IMR-90 (cell line): ENCODE measurements around the gene C5orf63. TPM values are rescaled to one million over a fixed set of nuclear protein-coding genes. Genes with fewer than 3 reads are reported as not detected.
A peak's percentile ranks its signal among the peaks of the same experiment; 100 is the strongest.

Source experiments
- ATAC-seq: fragments of 200-7000 bp; cut with Tn5 transposase; 2 replicates; pipeline ENCODE4 v1.9.1; 2020; ENCODE audit warnings: low read depth, mild to moderate bottlenecking, moderate library complexity
- BruUV-seq: library from RNA; stranded (reverse); fragments of 400-500 nt; replicated peaks from 2 replicates; lab custom pipeline; 2021; lab: Mats Ljungman, UMichigan
- CTCF ChIA-PET: fragments of 300-600 bp; formaldehyde crosslinking; extraction: SDS; loops from one replicate; lab custom pipeline; 2021; ENCODE audit warnings: antibody characterized with exemption; lab: Yijun Ruan, JAX
- POLR2A ChIA-PET: fragments of 300-600 bp; sonication (Branson Sonifier 250); formaldehyde crosslinking; loops from one replicate; lab custom pipeline; 2022; ENCODE audit warnings: antibody characterized with exemption; ENCODE audit not compliant: unreplicated experiment; lab: Charles Lee
- DNase-seq: peaks from one replicate; pipeline ENCODE4 v3.0.0; 2013
- H2AFZ ChIP-seq: replicated peaks from 2 replicates; pipeline ENCODE3; 2013; ENCODE audit warnings: low read length, mild to moderate bottlenecking; ENCODE audit not compliant: poor library complexity
- H2AK5ac ChIP-seq: 2 replicates; pipeline ENCODE4 v1.6.1; 2013; ENCODE audit warnings: low read depth, low read length, inconsistent platforms
- H2AK9ac ChIP-seq: replicated peaks from 2 replicates; pipeline ENCODE3; 2013; ENCODE audit warnings: mild to moderate bottlenecking, low read depth, low read length, moderate library complexity; ENCODE audit not compliant: poor library complexity
- H2BK120ac ChIP-seq: 2 replicates; pipeline ENCODE4 v1.6.1; 2013; ENCODE audit warnings: low read depth, low read length, inconsistent platforms
- H2BK15ac ChIP-seq: 3 replicates; pipeline ENCODE4 v1.6.1; 2013; ENCODE audit warnings: low read depth, low read length, inconsistent platforms
- H2BK20ac ChIP-seq: 2 replicates; pipeline ENCODE4 v1.6.1; 2013; ENCODE audit warnings: low read depth, mild to moderate bottlenecking, inconsistent platforms, low read length, moderate library complexity
- H2BK5ac ChIP-seq: 2 replicates; pipeline ENCODE4 v1.6.1; 2013; ENCODE audit warnings: mild to moderate bottlenecking, low read depth, low read length, inconsistent platforms; ENCODE audit not compliant: poor library complexity, severe bottlenecking
- H3K14ac ChIP-seq: replicated peaks from 2 replicates; pipeline ENCODE4 v1.6.1; 2013; ENCODE audit warnings: low read depth, low read length, inconsistent platforms
- H3K18ac ChIP-seq: 2 replicates; pipeline ENCODE4 v1.6.1; 2013; ENCODE audit warnings: low read depth, low read length, control low read depth
- H3K23ac ChIP-seq: 2 replicates; pipeline ENCODE4 v1.6.1; 2013; ENCODE audit warnings: low read depth, low read length, inconsistent platforms
- H3K27ac ChIP-seq: 2 replicates; pipeline ENCODE4 v1.5.1; 2013; ENCODE audit warnings: mild to moderate bottlenecking, control low read depth, low read length; ENCODE audit not compliant: insufficient read depth
- H3K27me3 ChIP-seq: 2 replicates; pipeline ENCODE4 v1.6.1; 2013; ENCODE audit warnings: low read length; ENCODE audit not compliant: control insufficient read depth, insufficient read depth
- H3K36me3 ChIP-seq: 2 replicates; pipeline ENCODE4 v1.6.1; 2013; ENCODE audit warnings: low read length, mixed read lengths; ENCODE audit not compliant: control insufficient read depth, insufficient read depth
- H3K4ac ChIP-seq: 2 replicates; pipeline ENCODE4 v1.6.1; 2013; ENCODE audit warnings: low read depth, low read length, inconsistent platforms
- H3K4me1 ChIP-seq: 2 replicates; pipeline ENCODE4 v1.6.1; 2013; ENCODE audit warnings: low read length, mixed read lengths; ENCODE audit not compliant: control insufficient read depth, insufficient read depth
- H3K4me2 ChIP-seq: 2 replicates; pipeline ENCODE4 v1.6.1; 2013; ENCODE audit warnings: low read depth, mild to moderate bottlenecking, control low read depth, low read length, moderate library complexity
- H3K4me3 ChIP-seq: 2 replicates; pipeline ENCODE4 v1.5.1; 2013; ENCODE audit warnings: low read depth, mild to moderate bottlenecking, control low read depth, low read length, moderate library complexity; ENCODE audit not compliant: insufficient read depth
- H3K56ac ChIP-seq: 2 replicates; pipeline ENCODE4 v1.6.1; 2013; ENCODE audit warnings: low read length, inconsistent platforms; ENCODE audit not compliant: insufficient read depth; ENCODE audit errors: extremely low read depth
- H3K79me1 ChIP-seq, 2 experiments: 2 replicates each; pipeline ENCODE4 v1.6.1; 2013; ENCODE audit warnings: low read length in 2 of 2, inconsistent platforms in 1 of 2, low read depth in 1 of 2
- H3K9ac ChIP-seq: 2 replicates; pipeline ENCODE4 v1.6.1; 2013; ENCODE audit warnings: low read depth, low read length, control low read depth
- H3K9me1 ChIP-seq: 2 replicates; pipeline ENCODE4 v1.6.1; 2013; ENCODE audit warnings: low read length, inconsistent platforms; ENCODE audit not compliant: insufficient read depth
- H3K9me3 ChIP-seq: 2 replicates; pipeline ENCODE4 v1.6.1; 2013; ENCODE audit warnings: low read length; ENCODE audit not compliant: control insufficient read depth, insufficient read depth
- H4K20me1 ChIP-seq: 2 replicates; pipeline ENCODE4 v1.6.1; 2013; ENCODE audit warnings: low read length, inconsistent platforms; ENCODE audit not compliant: insufficient read depth
- H4K5ac ChIP-seq: 2 replicates; pipeline ENCODE4 v1.6.1; 2013; ENCODE audit warnings: mild to moderate bottlenecking, low read depth, low read length, control low read depth
- H4K8ac ChIP-seq, 2 experiments: 2 replicates each; pipeline ENCODE4 v1.6.1; 2013; ENCODE audit warnings: low read depth in 2 of 2, low read length in 2 of 2, control low read depth in 1 of 2, inconsistent platforms in 1 of 2
- H4K91ac ChIP-seq: 2 replicates; pipeline ENCODE4 v1.6.1; 2013; ENCODE audit warnings: low read depth, low read length, inconsistent platforms; ENCODE audit not compliant: insufficient read depth
- BHLHE40 ChIP-seq: fragments of 150-350 bp; IDR thresholded peaks from 2 replicates; pipeline ENCODE4 v1.6.1; 2016; ENCODE audit warnings: mild to moderate bottlenecking, low read depth, low read length
- CHD1 ChIP-seq: IDR thresholded peaks from 2 replicates; pipeline ENCODE4 v1.6.1; 2012; ENCODE audit warnings: low read depth, low read length, improper control_type of control experiment
- CTCF ChIP-seq: conservative IDR thresholded peaks from 2 replicates; pipeline ENCODE4 v1.5.1; 2012; ENCODE audit warnings: mild to moderate bottlenecking, low read depth, low read length, improper control_type of control experiment
- FOS ChIP-seq: fragments of 150-350 bp; IDR thresholded peaks from 2 replicates; pipeline ENCODE4 v1.6.1; 2016; ENCODE audit warnings: low read depth, low read length
- MAFK ChIP-seq: IDR thresholded peaks from 2 replicates; pipeline ENCODE4 v1.6.1; 2012; ENCODE audit warnings: low read depth, low read length, improper control_type of control experiment
- NFE2L2 ChIP-seq: fragments of 150-350 bp; IDR thresholded peaks from 2 replicates; pipeline ENCODE4 v1.6.1; 2016; ENCODE audit warnings: low read depth, mild to moderate bottlenecking, low read length
- POLR2A ChIP-seq: IDR thresholded peaks from 2 replicates; pipeline ENCODE4 v1.6.1; 2012; ENCODE audit warnings: mild to moderate bottlenecking, low read depth, low read length
- RAD21 ChIP-seq: IDR thresholded peaks from 2 replicates; pipeline ENCODE4 v1.6.1; 2012; ENCODE audit warnings: low read length, improper control_type of control experiment
- RCOR1 ChIP-seq: IDR thresholded peaks from 2 replicates; pipeline ENCODE4 v1.6.1; 2012; ENCODE audit warnings: mild to moderate bottlenecking, low read length, improper control_type of control experiment; ENCODE audit not compliant: insufficient replicate concordance
- SMC3 ChIP-seq: fragments of 150-350 bp; IDR thresholded peaks from 2 replicates; pipeline ENCODE4 v1.6.1; 2016; ENCODE audit warnings: low read depth, mild to moderate bottlenecking, antibody characterized with exemption, low read length, moderate library complexity
- WGBS, 2 experiments: methylation state at CpG; one replicate each; pipeline versions ENCODE4 v1.1.5 to v1.1.7; 2013; ENCODE audit warnings: missing lambda C conversion rate in 2 of 2; ENCODE audit not compliant: insufficient read length in 1 of 2; ENCODE audit errors: extremely low coverage in 2 of 2; 5-methylcytosine and 5-hydroxymethylcytosine counted together
- dilution Hi-C: fragments of 300-500 bp; cut with HindIII; formaldehyde crosslinking; loops from one replicate; pipeline ENCODE4 v1.14.3; 2018; ENCODE audit warnings: low sequenced_read_pairs; ENCODE audit not compliant: unreplicated experiment
- in situ Hi-C: fragments of 300-500 bp; cut with MboI; formaldehyde crosslinking; loops from 3 replicates; pipeline ENCODE4 v1.14.3; 2019; ENCODE audit warnings: low sequenced_read_pairs, inconsistent platforms, mixed read lengths
- intact Hi-C: fragments of 100-400 bp; cut with micrococcal nuclease; formaldehyde crosslinking; loops from 2 replicates; pipeline ENCODE4 v1.10.0; 2022
- polyA plus RNA-seq, 3 experiments: library from polyadenylated mRNA; depleted of rRNA; stranded (reverse); fragments of >200 nt; gene quantifications; 2 replicates each; pipeline ENCODE4 v1.2.3, GENCODE V29; 2012; ENCODE audit warnings: low replicate concordance in 1 of 3
- total RNA-seq: library from RNA; depleted of rRNA; stranded (reverse); fragments of >200 nt; gene quantifications from 2 replicates; pipeline ENCODE4 v1.2.3, GENCODE V29; 2012
- TF ChIP-seq, protein P1 (sequence below): fragments of 150-350 bp; IDR thresholded peaks from 2 replicates; pipeline ENCODE4 v1.6.1; 2017; ENCODE audit warnings: mild to moderate bottlenecking, antibody characterized with exemption, low read length, low read depth

The C5orf63 gene
- total and polyA plus RNA-seq, 2 of the 4 experiments (the other 2 are of a cell fraction) = 0.72 to 1.1 TPM

- Histone ChIP-seq H3K4me1 (peaks cover 8% of the 10 kb centered on the region), H2AFZ (peak overlapping the region; percentile 2), H3K9me3 (no peaks in the 10 kb centered on the region), H3K4me3 (no peak overlapping the region), H3K27me3 (no peaks in the 10 kb centered on the region), H2BK5ac (no peak overlapping the region), H2BK120ac (no peak overlapping the region), H3K4ac (no peak overlapping the region), H3K36me3 (no peaks in the 10 kb centered on the region), H3K23ac (no peak overlapping the region), H3K27ac (no peak overlapping the region), H3K4me2 (no peak overlapping the region), H2BK15ac (no peak overlapping the region), H3K14ac (no peak overlapping the region), H3K9me1 (peaks cover 12% of the 10 kb centered on the region), H4K8ac (peak overlapping the region in 1 of 2 experiments; percentile 16; a peak in 1 of 4 replicates), H3K9ac (no peak overlapping the region), H3K18ac (no peak overlapping the region; the same call in 1 of the 2 replicates), H3K56ac (no peak overlapping the region), H2AK5ac (no peak overlapping the region), H4K91ac (no peak overlapping the region), H3K79me1 (no peaks in the 10 kb centered on the region), H4K5ac (peak overlapping the region; percentile 15; the same call in 1 of the 2 replicates), H2BK20ac (no peak overlapping the region), H2AK9ac (no peak overlapping the region), H4K20me1 (no peaks in the 10 kb centered on the region)
- ATAC-seq (peak; percentile 73), DNase-seq (peak; percentile 82)
- no CpG with 5 or more reads among the region's 3 CpGs for WGBS, 2 experiments
- TF ChIP-seq MAFK (no peak), FOS (no peak), POLR2A (no peak), BHLHE40 (no peak), SMC3 (no peak), RCOR1 (no peak), CHD1 (no peak), CTCF (no peak), RAD21 (no peak), NFE2L2 (no peak)
- TF ChIP-seq, protein P1, sequence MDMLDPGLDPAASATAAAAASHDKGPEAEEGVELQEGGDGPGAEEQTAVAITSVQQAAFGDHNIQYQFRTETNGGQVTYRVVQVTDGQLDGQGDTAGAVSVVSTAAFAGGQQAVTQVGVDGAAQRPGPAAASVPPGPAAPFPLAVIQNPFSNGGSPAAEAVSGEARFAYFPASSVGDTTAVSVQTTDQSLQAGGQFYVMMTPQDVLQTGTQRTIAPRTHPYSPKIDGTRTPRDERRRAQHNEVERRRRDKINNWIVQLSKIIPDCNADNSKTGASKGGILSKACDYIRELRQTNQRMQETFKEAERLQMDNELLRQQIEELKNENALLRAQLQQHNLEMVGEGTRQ = no peak
- dilution Hi-C loops = no loop called here
- intact Hi-C loops = no loop called here
- POLR2A ChIA-PET = no interaction called here
- CTCF ChIA-PET = interaction anchor here (1.2 kb wide), 1 partner anchor 20 kb away, joined by 3 read pairs; the partner anchor contains the start of gene C5orf63
- no TSS peak for BruUV-seq
- in situ Hi-C loops = no loop called here
Observed at GRCh38 chr5:127092690-127093089, 19.4 kb upstream of the C5orf63 start.
